BLaER1 treated with 17β-estradiol and CSF1 and Interleukin-3, amounts not matched to agents 10 nM and 100 nM (cell line): ENCODE data around the gene GEMIN5.

Source experiments
- H3K27ac ChIP-seq, 11 experiments: shearing (Covaris generic); formaldehyde crosslinking; 2 replicates each; pipeline ENCODE4 v1.8.1; 2022
- H3K27me3 ChIP-seq, 11 experiments: shearing (Covaris generic); formaldehyde crosslinking; 2 replicates each; pipeline ENCODE4 v1.8.1; 2022
- H3K36me3 ChIP-seq, 11 experiments: shearing (Covaris generic); formaldehyde crosslinking; 2 replicates each; pipeline ENCODE4 v1.8.1; 2022
- H3K4me1 ChIP-seq, 10 experiments: shearing (Covaris generic); formaldehyde crosslinking; 2 replicates each; pipeline ENCODE4 v1.8.1; 2022
- H3K4me2 ChIP-seq, 11 experiments: shearing (Covaris generic); formaldehyde crosslinking; 2 replicates each; pipeline ENCODE4 v1.8.1; 2022
- H3K4me3 ChIP-seq, 10 experiments: shearing (Covaris generic); formaldehyde crosslinking; 2 replicates each; pipeline ENCODE4 v1.8.1; 2022
- H3K9ac ChIP-seq, 11 experiments: shearing (Covaris generic); formaldehyde crosslinking; 2 replicates each; pipeline ENCODE4 v1.8.1; 2022
- H3K9me3 ChIP-seq, 11 experiments: shearing (Covaris generic); formaldehyde crosslinking; replicated peaks in 1 of 11; 2 replicates each; pipeline ENCODE4 v1.8.1; 2022
- H4K20me1 ChIP-seq, 11 experiments: shearing (Covaris generic); formaldehyde crosslinking; 2 replicates each; pipeline ENCODE4 v1.8.1; 2022
- Cebpa-rat ChIP-seq, 11 experiments: shearing (Covaris generic); IDR thresholded peaks; 2 replicates each; pipeline ENCODE4 v1.8.1; 2022

The GEMIN5 gene

DNA sequence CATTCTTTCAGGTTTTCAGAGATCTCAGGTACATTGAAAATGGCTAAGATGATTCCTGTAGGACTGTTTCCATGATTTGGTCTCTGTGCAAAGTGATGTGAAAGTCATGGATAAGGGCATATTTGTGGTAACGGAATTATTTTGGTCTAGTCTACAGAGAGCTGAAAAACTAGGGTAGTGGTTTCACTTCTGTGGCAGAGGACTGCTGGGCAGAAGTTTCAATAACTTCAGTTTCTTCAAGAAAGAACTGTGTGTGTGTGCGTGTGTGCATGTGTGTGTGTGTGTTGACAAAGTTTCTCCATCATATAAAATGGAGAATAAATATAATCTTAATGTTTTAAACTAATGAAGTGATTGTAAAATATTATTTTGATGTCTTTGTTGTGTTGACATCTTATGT lies 75.2 kb downstream of the GEMIN5 start:
- Histone ChIP-seq H4K20me1 (peaks cover 73 to 86% (median 81%) of the 10 kb centered on the region in 11 experiments), H3K9me3 (no peaks in the 10 kb centered on the region), H3K27me3 (no peaks in the 10 kb centered on the region), H3K36me3 (peaks cover 46 to 65% (median 48%) of the 10 kb centered on the region in 11 experiments), H3K9ac (peak overlapping the region in 6 of 11 experiments; percentile 0 to 28 (median 6); a peak in 6 of 22 replicates), H3K27ac (peak overlapping the region in 6 of 11 experiments; percentile 3 to 30 (median 14); a peak in 3 of 22 replicates), H3K4me3 (peak overlapping the region in 3 of 10 experiments; percentile 16 to 91 (median 41); a peak in 2 of 20 replicates), H3K4me1 (peaks cover 33 to 50% (median 37%) of the 10 kb centered on the region in 10 experiments), H3K4me2 (peak overlapping the region; percentile 82 to 99 (median 92))
- no peak for TF ChIP-seq Cebpa-rat (IDR thresholded peaks at IDR 0.05)

DNA sequence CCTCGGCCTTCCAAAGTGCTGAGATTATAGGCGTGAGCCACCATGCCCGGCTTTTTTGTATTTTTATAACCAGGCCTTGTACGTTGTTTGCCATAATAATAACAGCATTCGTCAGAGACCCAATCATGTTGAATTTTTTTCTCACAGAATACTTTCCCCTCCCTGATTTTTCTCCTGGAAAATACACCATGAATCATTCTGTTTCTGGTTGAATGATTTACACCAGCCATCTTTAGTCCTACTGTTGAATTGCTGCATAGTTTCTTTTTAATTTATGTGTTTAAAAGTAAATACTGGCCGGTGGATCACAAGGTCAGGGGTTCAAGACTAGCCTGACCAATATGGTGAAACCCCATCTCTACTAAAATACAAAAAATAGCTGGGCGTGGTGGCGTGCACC lies 76.1 kb downstream of the GEMIN5 start:
- H3K4me1 ChIP-seq = peaks cover 37 to 52% (median 42%) of the 10 kb centered on the region in 10 experiments
- TF ChIP-seq Cebpa-rat (IDR thresholded peaks at IDR 0.05) = no peak
- peaks cover 65 to 78% (median 73%) of the 10 kb centered on the region in 11 experiments for H4K20me1 ChIP-seq
- peak overlapping the region in 6 of 10 experiments; percentile 77 to 91 (median 86); a peak in 7 of 20 replicates for H3K4me3 ChIP-seq
- peak overlapping the region in 2 of 11 experiments; percentile 95 to 97; a peak in 3 of 22 replicates for H3K9ac ChIP-seq
- H3K4me2 ChIP-seq = peak overlapping the region; percentile 82 to 99 (median 92)
- no peaks in the 10 kb centered on the region for H3K9me3 ChIP-seq
- H3K27me3 ChIP-seq = no peaks in the 10 kb centered on the region
- peak overlapping the region in 7 of 11 experiments; percentile 3 to 99 (median 91); a peak in 5 of 22 replicates for H3K27ac ChIP-seq
- H3K36me3 ChIP-seq = peaks cover 38 to 57% (median 40%) of the 10 kb centered on the region in 11 experiments

DNA sequence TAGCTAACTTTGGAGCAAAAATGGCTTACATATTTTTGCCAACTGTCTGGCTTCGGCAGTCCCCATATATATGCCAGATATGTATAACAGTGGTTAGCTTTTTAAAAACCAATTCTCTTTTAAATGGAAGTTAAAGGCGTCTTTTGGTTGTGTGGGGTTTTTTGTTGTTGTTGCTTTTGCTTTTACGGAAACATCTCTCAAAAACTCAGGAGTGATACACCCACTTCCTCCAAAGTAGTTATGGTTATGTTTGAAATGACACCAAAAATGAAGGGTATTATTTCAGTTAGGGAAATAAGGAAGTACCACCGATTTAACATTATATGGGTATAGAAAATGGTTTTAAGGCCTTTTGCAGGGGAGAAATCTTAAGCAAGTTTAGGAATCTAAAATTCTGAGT lies 77.2 kb downstream of the GEMIN5 start:
- Histone ChIP-seq H3K9me3 (no peaks in the 10 kb centered on the region), H3K9ac (peak overlapping the region; percentile 88 to 99 (median 97)), H3K4me1 (peaks cover 49 to 63% (median 53%) of the 10 kb centered on the region in 10 experiments), H3K36me3 (peaks cover 26 to 45% (median 28%) of the 10 kb centered on the region in 11 experiments), H3K27me3 (no peaks in the 10 kb centered on the region), H4K20me1 (peaks cover 54 to 66% (median 61%) of the 10 kb centered on the region in 11 experiments), H3K4me3 (peak overlapping the region; percentile 64 to 91 (median 86)), H3K27ac (peak overlapping the region in 10 of 11 experiments; percentile 89 to 99 (median 99); a peak in 20 of 22 replicates), H3K4me2 (peak overlapping the region; percentile 82 to 99 (median 92))
- no peak for TF ChIP-seq Cebpa-rat (IDR thresholded peaks at IDR 0.05)

DNA sequence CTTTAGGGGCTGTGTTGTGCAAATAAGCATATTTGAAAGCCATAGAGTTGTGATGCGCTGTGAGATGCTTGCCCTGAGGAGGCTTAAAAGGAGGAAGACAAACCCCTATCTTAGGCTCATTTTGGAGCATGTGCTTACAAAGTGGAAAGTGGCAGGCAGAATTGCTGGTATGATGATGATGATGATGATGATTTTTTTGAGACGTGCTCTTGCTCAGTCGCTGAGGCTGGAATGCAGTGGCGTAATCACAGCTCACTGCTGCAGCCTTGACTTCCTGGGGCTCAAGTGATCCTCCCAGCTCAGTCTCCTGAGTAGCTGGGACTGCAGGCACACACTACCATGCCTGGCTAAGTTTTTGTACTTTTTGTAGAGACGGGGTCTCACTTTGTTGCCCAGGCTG lies 77.9 kb downstream of the GEMIN5 start:
- Histone ChIP-seq H3K27ac (peak overlapping the region; percentile 89 to 99 (median 99); a peak in 21 of 22 replicates), H3K4me3 (peak overlapping the region; percentile 64 to 91 (median 86)), H3K4me1 (peaks cover 55 to 70% (median 59%) of the 10 kb centered on the region in 10 experiments), H3K27me3 (no peaks in the 10 kb centered on the region), H3K36me3 (peaks cover 20 to 39% (median 22%) of the 10 kb centered on the region in 11 experiments), H3K9ac (peak overlapping the region; percentile 88 to 99 (median 97)), H3K4me2 (peak overlapping the region; percentile 82 to 99 (median 92)), H4K20me1 (peaks cover 47 to 60% (median 54%) of the 10 kb centered on the region in 11 experiments), H3K9me3 (no peaks in the 10 kb centered on the region)
- TF ChIP-seq Cebpa-rat (IDR thresholded peaks at IDR 0.05) = 0 out of 22 replicates have a peak, but pooled peaks of 1 of the 11 experiments have one; percentile 18

DNA sequence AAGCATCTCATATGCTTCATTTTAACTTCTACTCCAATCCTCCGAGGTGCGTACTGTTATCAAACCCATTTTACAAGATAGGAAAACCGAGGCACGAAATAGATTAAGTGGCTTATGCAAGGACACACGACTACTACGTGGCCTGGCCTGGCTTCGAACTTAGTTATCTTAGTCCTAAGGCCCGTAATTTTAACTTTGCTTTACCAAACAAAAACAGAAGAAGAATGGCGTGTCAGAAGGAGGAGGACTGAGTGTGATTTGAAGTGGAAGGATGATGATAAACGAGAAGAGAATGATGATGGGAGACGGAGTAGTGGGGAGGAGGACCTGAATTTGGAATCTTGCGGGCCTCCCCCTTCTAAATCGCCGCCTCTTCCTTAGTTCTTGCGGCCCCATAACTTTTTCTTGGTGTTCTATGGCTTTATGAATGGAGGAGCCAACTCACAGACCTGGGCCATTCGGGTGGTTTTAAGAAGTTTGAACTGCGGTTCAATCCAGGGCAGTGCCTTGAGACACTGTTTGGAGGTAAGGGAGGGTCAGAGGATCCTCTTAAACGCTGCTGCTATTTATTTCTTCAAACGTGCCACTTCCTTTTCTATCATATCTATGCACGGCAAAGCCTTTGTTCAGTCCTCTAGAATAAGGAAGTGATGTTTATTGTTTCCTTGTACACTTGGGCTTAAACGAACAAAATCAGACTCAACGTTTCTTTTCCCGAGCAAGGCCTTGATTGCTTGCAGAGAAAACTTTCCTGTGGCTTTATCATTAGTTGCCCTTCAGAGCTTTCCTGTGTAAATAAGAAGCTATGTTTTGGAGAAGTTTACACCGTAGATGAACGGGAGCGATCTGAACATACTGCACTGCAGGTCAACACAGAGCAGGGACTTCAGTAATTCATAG lies 78.8 kb downstream of the GEMIN5 start:
- Histone ChIP-seq H3K4me2 (peak overlapping the region; percentile 82 to 99 (median 92)), H3K9ac (peak overlapping the region; percentile 88 to 99 (median 97)), H3K4me1 (peaks cover 56 to 64% (median 60%) of the 10 kb centered on the region in 10 experiments), H3K4me3 (peak overlapping the region; percentile 64 to 91 (median 86)), H3K36me3 (peaks cover 11 to 30% (median 13%) of the 10 kb centered on the region in 11 experiments; a peak in 21 of 22 replicates), H4K20me1 (peaks cover 38 to 51% (median 45%) of the 10 kb centered on the region in 11 experiments), H3K27ac (peak overlapping the region; percentile 89 to 99 (median 99)), H3K9me3 (no peaks in the 10 kb centered on the region), H3K27me3 (no peaks in the 10 kb centered on the region)
- no peak for TF ChIP-seq Cebpa-rat (IDR thresholded peaks at IDR 0.05)

DNA sequence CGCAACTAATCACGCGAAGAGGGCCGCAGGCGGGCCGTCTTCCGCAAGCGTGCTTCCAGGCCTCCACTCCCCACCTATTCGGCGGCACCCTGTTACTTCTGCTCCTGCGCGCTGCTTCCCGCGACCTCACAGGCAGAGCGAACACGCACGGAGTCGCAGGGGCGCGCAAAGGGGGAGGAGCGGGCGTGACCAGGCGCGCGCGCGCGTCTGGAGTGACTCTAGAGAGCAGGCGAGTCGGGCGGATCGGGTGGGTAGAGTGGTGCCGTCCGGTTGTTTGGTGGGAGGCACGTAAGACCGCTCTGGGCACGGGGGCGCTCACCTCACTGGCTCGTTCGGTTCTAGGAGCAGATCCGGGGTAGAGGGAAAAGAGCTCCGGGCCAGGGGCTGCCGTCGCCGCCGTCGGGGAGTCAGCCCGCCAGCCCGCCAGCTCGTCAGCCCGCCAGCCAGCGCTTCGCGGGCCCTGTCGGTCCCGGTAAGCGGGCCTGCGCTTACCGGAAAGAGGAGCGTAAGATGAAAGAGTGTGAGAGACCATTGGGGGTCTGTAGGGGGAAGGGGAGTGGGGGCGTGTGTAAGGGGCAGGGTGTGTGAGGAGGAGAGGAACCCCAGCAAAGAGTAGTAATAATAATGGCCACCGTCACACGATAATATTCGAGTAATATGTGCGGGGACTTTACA lies 79.6 kb downstream of the GEMIN5 start, which contains the start of gene CNOT8:
Gene CNOT8, plus strand, starts transcription at position 331 of the 675 bp plus-strand sequence. CDS start 4,652 bp downstream, outside the sequence.
- TF ChIP-seq Cebpa-rat (IDR thresholded peaks at IDR 0.05) = no peak
- Histone ChIP-seq H3K27me3 (no peaks in the 10 kb centered on the region), H3K9ac (peak within 1 kb of the TSS; percentile 88 to 99 (median 97)), H3K27ac (peak within 1 kb of the TSS; percentile 89 to 99 (median 99)), H3K4me3 (peak within 1 kb of the TSS; percentile 64 to 91 (median 86)), H3K36me3 (peaks cover 3 to 23% (median 5%) of the 10 kb centered on the region in 11 experiments; a peak in 21 of 22 replicates), H3K4me2 (peak within 1 kb of the TSS; percentile 92 to 99 (median 95)), H3K4me1 (peaks cover 55 to 62% (median 56%) of the 10 kb centered on the region in 10 experiments), H3K9me3 (no peaks in the 10 kb centered on the region), H4K20me1 (peaks cover 30 to 43% (median 38%) of the 10 kb centered on the region in 11 experiments)

DNA sequence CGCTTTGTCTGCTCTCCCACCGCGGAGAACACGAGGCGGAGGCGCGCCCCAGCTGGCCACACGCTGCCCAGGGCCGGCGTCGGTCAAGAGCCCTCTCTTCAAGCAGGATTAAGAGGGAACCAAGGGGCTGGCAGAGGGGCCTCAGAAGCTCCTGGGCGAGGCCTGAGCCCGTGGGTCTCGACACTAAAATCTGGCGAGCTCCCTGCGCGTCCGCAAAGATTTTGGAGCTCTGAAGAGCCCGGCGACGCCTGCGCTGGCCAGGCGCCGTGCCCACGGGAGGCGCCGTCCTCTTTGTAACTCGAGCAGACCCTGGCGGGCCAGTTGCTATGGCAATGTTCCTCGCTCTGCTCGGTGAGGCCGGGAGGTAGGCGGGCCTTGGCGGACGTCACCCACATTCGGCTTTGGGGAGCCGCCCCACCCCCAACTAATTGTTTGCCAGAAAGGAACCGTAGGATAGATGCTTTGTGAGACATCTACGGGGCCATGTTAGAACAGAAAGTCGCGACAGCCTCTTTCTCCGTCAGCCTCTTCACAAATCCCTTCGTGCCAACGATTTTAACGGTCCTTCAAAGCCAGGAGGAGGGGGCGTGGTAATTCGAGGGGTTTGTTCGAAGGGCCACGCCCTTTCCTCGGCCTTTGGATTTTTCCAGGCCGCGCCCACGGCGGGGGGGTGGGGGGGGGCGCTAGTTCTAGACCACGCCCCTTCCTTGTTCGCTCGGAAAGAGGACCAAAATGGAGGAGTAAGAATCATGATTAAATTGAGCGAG lies 80.3 kb downstream of the GEMIN5 start:
- Histone ChIP-seq H3K4me2 (peak overlapping the region; percentile 89 to 99 (median 94)), H3K27me3 (no peaks in the 10 kb centered on the region), H3K4me1 (peaks cover 47 to 54% (median 49%) of the 10 kb centered on the region in 10 experiments), H4K20me1 (peaks cover 23 to 36% (median 30%) of the 10 kb centered on the region in 11 experiments), H3K4me3 (peak overlapping the region; percentile 64 to 91 (median 86)), H3K9ac (peak overlapping the region; percentile 88 to 99 (median 97)), H3K27ac (peak overlapping the region; percentile 89 to 99 (median 99)), H3K36me3 (peaks cover 0 to 16% (median 0%) of the 10 kb centered on the region in 11 experiments; a peak in 8 of 22 replicates), H3K9me3 (no peaks in the 10 kb centered on the region)
- no peak for TF ChIP-seq Cebpa-rat (IDR thresholded peaks at IDR 0.05)
